GM18520 (cell line): ENCODE data around the gene COPS3.

Experiments
- ATAC-seq: cut with Tn5 transposase; IDR thresholded peaks from one replicate; pipeline ENCODE4 v1.9.1; 2021; ENCODE audit not compliant: unreplicated experiment

The COPS3 gene

GRCh38 chr17:17221329-17221728 lies 59.7 kb downstream of the COPS3 start:
- no peak for ATAC-seq

GRCh38 chr17:17220529-17220928 lies 60.5 kb downstream of the COPS3 start:
- ATAC-seq: no peak

GRCh38 chr17:17217995-17218394 lies 63.1 kb downstream of the COPS3 start:
- no peak for ATAC-seq

GRCh38 chr17:17216776-17217175 lies 64.3 kb downstream of the COPS3 start:
- no peak for ATAC-seq

GRCh38 chr17:17216236-17216635 lies 64.8 kb downstream of the COPS3 start:
- ATAC-seq: no peak

GRCh38 chr17:17215575-17215974 lies 65.5 kb downstream of the COPS3 start:
- ATAC-seq: no peak

- no peak for ATAC-seq
Measured at GRCh38 chr17:17214646-17215436, 66.2 kb downstream of the COPS3 start.

GRCh38 chr17:17213775-17214174 lies 67.3 kb downstream of the COPS3 start:
- no peak for ATAC-seq

- ATAC-seq: no peak
Measured at GRCh38 chr17:17207998-17208397, 73.0 kb downstream of the COPS3 start.

GRCh38 chr17:17206913-17207335 lies 74.1 kb downstream of the COPS3 start:
- ATAC-seq: no peak

- ATAC-seq: peak; percentile 38
Measured at GRCh38 chr17:17206124-17206912, 74.7 kb downstream of the COPS3 start, which contains the start of gene PLD6. Gene PLD6, minus strand, starts transcription at chr17:17206333. Its CDS starts 47 bp downstream, at chr17:17206286.

- ATAC-seq: no peak
Measured at GRCh38 chr17:17205368-17206123, 75.5 kb downstream of the COPS3 start.

GRCh38 chr17:17204635-17205231 lies 76.3 kb downstream of the COPS3 start:
- no peak for ATAC-seq

GRCh38 chr17:17204041-17204591 lies 76.9 kb downstream of the COPS3 start:
- no peak for ATAC-seq

- no peak for ATAC-seq
Measured at GRCh38 chr17:17203173-17203730, 77.8 kb downstream of the COPS3 start.

GRCh38 chr17:17201907-17202306 lies 79.1 kb downstream of the COPS3 start:
- ATAC-seq: no peak

GRCh38 chr17:17201271-17201670 lies 79.8 kb downstream of the COPS3 start:
- ATAC-seq: no peak

- ATAC-seq: no peak
Measured at GRCh38 chr17:17200831-17201230, 80.2 kb downstream of the COPS3 start.

GRCh38 chr17:17200311-17200710 lies 80.7 kb downstream of the COPS3 start:
- ATAC-seq: no peak

GRCh38 chr17:17198281-17198680 lies 82.8 kb downstream of the COPS3 start:
- no peak for ATAC-seq
